Endothelial cell of umbilical vein (primary cell): ENCODE data around the gene PRCC. TPM values are rescaled to one million over a fixed set of nuclear protein-coding genes. Genes with fewer than 3 reads are reported as not detected.
A peak's percentile ranks its signal among the peaks of the same experiment; 100 is the strongest.

ENCODE experiments used
- BruUV-seq: library from RNA; stranded (reverse); fragments of 400-500 nt; replicated peaks from 2 replicates; lab custom pipeline; 2021; lab: Mats Ljungman, UMichigan
- CTCF ChIA-PET: fragments of 300-600, 350-600 bp; sonication (Branson Sonifier 250); formaldehyde crosslinking; loops from one replicate; lab custom pipeline; 2021; ENCODE audit warnings: antibody characterized with exemption, inconsistent platforms; lab: Charles Lee
- POLR2A ChIA-PET: fragments of 300-600, 350-600 bp; sonication (Branson Sonifier 250); formaldehyde crosslinking; loops from one replicate; lab custom pipeline; 2021; ENCODE audit warnings: antibody characterized with exemption, inconsistent platforms; lab: Charles Lee
- DNase-seq: peaks from one replicate; pipeline ENCODE4 v3.0.0-alpha.2; 2011; ENCODE audit warnings: low read depth, low spot score
- FAIRE-seq: peaks from 2 replicates; lab custom pipeline; 2011; peaks lifted over from hg19 to GRCh38; lab: Jason Lieb, UNC
- H2AFZ ChIP-seq: 2 replicates; pipeline ENCODE4 v1.6.0; 2012; ENCODE audit warnings: low read depth, low read length, control low read depth, inconsistent platforms
- H3K27ac ChIP-seq: 2 replicates; pipeline ENCODE4 v1.5.1; 2011; ENCODE audit warnings: low read depth, mild to moderate bottlenecking, control low read depth, low read length, moderate library complexity; ENCODE audit not compliant: insufficient read depth
- H3K27me3 ChIP-seq, 2 experiments: 2 replicates each; pipeline versions ENCODE4 v1.6.0 to v1.6.1; 2011; ENCODE audit warnings: low read length in 2 of 2, mixed read lengths in 1 of 2; ENCODE audit not compliant: control insufficient read depth in 2 of 2, insufficient read depth in 2 of 2
- H3K36me3 ChIP-seq, 2 experiments: 2 replicates in 1 of 2; 3 replicates in 1 of 2; pipeline ENCODE4 v1.5.1; 2011; ENCODE audit warnings: low read length in 2 of 2, mild to moderate bottlenecking in 1 of 2, moderate library complexity in 1 of 2; ENCODE audit not compliant: control insufficient read depth in 2 of 2, insufficient read depth in 2 of 2; ENCODE audit errors: extremely low read depth in 1 of 2
- H3K4me1 ChIP-seq: 3 replicates; pipeline ENCODE4 v1.5.1; 2011; ENCODE audit warnings: mild to moderate bottlenecking, low read length; ENCODE audit not compliant: control insufficient read depth, insufficient read depth; ENCODE audit errors: extremely low read depth
- H3K4me2 ChIP-seq: 2 replicates; pipeline ENCODE4 v1.6.1; 2011; ENCODE audit warnings: low read length, control low read depth, mixed read lengths; ENCODE audit not compliant: insufficient read depth
- H3K4me3 ChIP-seq, 3 experiments: fragments of 200-600 bp in 1 of 3; sonication (generic), shearing (Covaris generic) in 1 of 3; replicated peaks in 1 of 3; 2 replicates each; pipeline ENCODE4 v1.5.1; 2011 to 2016; ENCODE audit warnings: control low read depth in 3 of 3, low read length in 3 of 3, mild to moderate bottlenecking in 2 of 3, inconsistent platforms in 1 of 3, low read depth in 1 of 3, moderate library complexity in 1 of 3; ENCODE audit not compliant: insufficient read depth in 1 of 3
- H3K79me2 ChIP-seq: 2 replicates; pipeline ENCODE4 v1.6.0; 2012; ENCODE audit warnings: low read length, inconsistent platforms; ENCODE audit not compliant: control insufficient read depth, insufficient read depth
- H3K9ac ChIP-seq: replicated peaks from 2 replicates; pipeline ENCODE3; 2011; ENCODE audit warnings: low read length, control low read depth; ENCODE audit not compliant: insufficient read depth; ENCODE audit errors: extremely low read depth
- H3K9me1 ChIP-seq: replicated peaks from 3 replicates; pipeline ENCODE4 v1.6.0; 2011; ENCODE audit warnings: mild to moderate bottlenecking, low read length; ENCODE audit not compliant: control insufficient read depth, insufficient read depth; ENCODE audit errors: extremely low read depth
- H3K9me3 ChIP-seq: replicated peaks from 2 replicates; pipeline ENCODE4 v1.5.1; 2012; ENCODE audit warnings: low read length, inconsistent platforms; ENCODE audit not compliant: control insufficient read depth, insufficient read depth
- H4K20me1 ChIP-seq: replicated peaks from 2 replicates; pipeline ENCODE3; 2011; ENCODE audit warnings: mild to moderate bottlenecking, low read length; ENCODE audit not compliant: control insufficient read depth, insufficient read depth; ENCODE audit errors: extremely low read depth
- CTCF ChIP-seq, 2 donors: IDR thresholded peaks; 1 replicate in 1 of 2; 2 replicates in 1 of 2; pipeline ENCODE4 v1.5.1; 2011; ENCODE audit warnings: low read length in 2 of 2, mild to moderate bottlenecking in 2 of 2, moderate library complexity in 2 of 2, control low read depth in 1 of 2, inconsistent platforms in 1 of 2, low read depth in 1 of 2; ENCODE audit not compliant: insufficient read depth in 1 of 2; ENCODE audit errors: extremely low read depth in 1 of 2
- EZH2 ChIP-seq: IDR thresholded peaks from 2 replicates; pipeline ENCODE4 v1.6.1; 2012; ENCODE audit warnings: borderline replicate concordance, low read depth, mild to moderate bottlenecking, moderate library complexity, low read length, inconsistent platforms; ENCODE audit not compliant: severe bottlenecking
- FOS ChIP-seq: IDR thresholded peaks from 2 replicates; pipeline ENCODE4 v1.6.1; 2011; ENCODE audit warnings: mild to moderate bottlenecking, low read length, moderate library complexity, borderline replicate concordance; ENCODE audit not compliant: insufficient read depth
- GATA2 ChIP-seq: IDR thresholded peaks from 2 replicates; pipeline ENCODE4 v1.7.0; 2011; ENCODE audit warnings: low read depth, mild to moderate bottlenecking, moderate library complexity, mixed read lengths, low read length; ENCODE audit not compliant: insufficient read length, insufficient read depth
- JUN ChIP-seq: IDR thresholded peaks from 2 replicates; pipeline ENCODE4 v1.6.1; 2011; ENCODE audit warnings: borderline replicate concordance, low read depth; ENCODE audit not compliant: insufficient read length, insufficient read depth
- MAX ChIP-seq: IDR thresholded peaks from 2 replicates; pipeline ENCODE4 v1.6.1; 2011; ENCODE audit not compliant: insufficient read depth, insufficient read length
- MYC ChIP-seq: IDR thresholded peaks from one replicate; pipeline ENCODE4 v1.6.1; 2011; ENCODE audit warnings: mild to moderate bottlenecking, low read depth, low read length
- POLR2A ChIP-seq: IDR thresholded peaks from 2 replicates; pipeline ENCODE4 v1.6.1; 2012; ENCODE audit warnings: low read depth, mild to moderate bottlenecking, control low read depth, low read length
- POLR2AphosphoS5 ChIP-seq: IDR thresholded peaks from 2 replicates; pipeline ENCODE4 v1.6.1; 2012; ENCODE audit warnings: low read depth, mild to moderate bottlenecking, control low read depth, low read length, moderate library complexity; ENCODE audit not compliant: insufficient read depth
- dilution Hi-C: fragments of 300-500 bp; cut with MboI; formaldehyde crosslinking; loops from one replicate; pipeline ENCODE4 v1.15.0; 2019; ENCODE audit warnings: low sequenced_read_pairs; ENCODE audit not compliant: extremely low pct_ligation_motif_present
- intact Hi-C: fragments of 100-400 bp; cut with micrococcal nuclease; formaldehyde crosslinking; loops from one replicate; pipeline ENCODE4 v1.10.0; 2022
- polyA plus RNA-seq, 4 experiments: library from polyadenylated mRNA; depleted of rRNA in 3 of 4; stranded (reverse) in 3 of 4; unstranded in 1 of 4; fragments of >200 nt; gene quantifications; 2 replicates each; pipeline versions ENCODE4 v1.2.1 to v1.2.3, GENCODE V29; 2011 to 2012; ENCODE audit warnings: missing spikeins in 1 of 4
- total RNA-seq: library from RNA; stranded (reverse); gene quantifications from 2 replicates; pipeline ENCODE4 v1.2.3, GENCODE V29; 2021

Gene PRCC
- total and polyA plus RNA-seq, 2 donors (not counting 3 experiments of a cell fraction or from before 2014, with no cell fraction given), result 71.5 to 77.4 TPM

- ChIA-PET POLR2A (interaction anchor here (0.6 to 1.4 kb wide), 4 partner anchors 10 to 27 kb away, joined by 3 to 15 read pairs (median 10); partner anchors contain the start of genes HDGF, ISG20L2, METTL25B and PRCC), CTCF (interaction anchor here (0.8 to 2.6 kb wide), 9 partner anchors 12 to 188 kb away, joined by 3 to 52 read pairs (median 5); partner anchors contain the start of genes HDGF, ISG20L2, METTL25B and PRCC)
- no peak for TF ChIP-seq JUN
- TF ChIP-seq CTCF (IDR thresholded peaks at IDR 0.05; ENCODE audit: extremely low read depth in 1 of 2, insufficient read depth in 1 of 2, low read depth in 1 of 2, low read length in 2 of 2), result no peak
- no peak for TF ChIP-seq MAX
- no peak for TF ChIP-seq FOS
- TF ChIP-seq POLR2A, result no peak
- no peak for TF ChIP-seq MYC
- no peak for TF ChIP-seq EZH2
- TF ChIP-seq GATA2, result no peak
- no peak for TF ChIP-seq POLR2AphosphoS5
- peak overlapping the region; percentile 75 for H3K4me2 ChIP-seq
- peak overlapping the region; percentile 21 for H2AFZ ChIP-seq
- H3K36me3 ChIP-seq, result peaks cover 11 to 25% of the 10 kb centered on the region in 2 experiments
- H3K27ac ChIP-seq, result peak overlapping the region; percentile 7
- peaks cover 21% of the 10 kb centered on the region for H3K79me2 ChIP-seq
- DNase-seq (no peak), FAIRE-seq (peak; percentile 57)
- peaks cover 13% of the 10 kb centered on the region for H3K4me1 ChIP-seq
- H4K20me1 ChIP-seq, result no peaks in the 10 kb centered on the region
- no peaks in the 10 kb centered on the region for H3K9me1 ChIP-seq
- H3K9ac ChIP-seq, result peak overlapping the region; percentile 57
- peak overlapping the region; percentile 59 to 67 (median 61) for H3K4me3 ChIP-seq
- TSS peak; percentile 1 for BruUV-seq
- intact Hi-C loops (loop anchor here (5.0 kb wide), 1 partner anchor 152 kb away; the partner anchor contains the start of gene PEAR1), dilution Hi-C loops (no loop called here)
- no peaks in the 10 kb centered on the region for H3K27me3 ChIP-seq
- H3K9me3 ChIP-seq, result no peaks in the 10 kb centered on the region
These were observed 27.0 kb upstream of the PRCC start for GRCh38 chr1:156740237-156740740.
